Measurements from ENCODE around the gene DEPDC1.
"Not testable (repeated sequence)": the region's sequence is repeated elsewhere in the genome, so short reads cannot be mapped to it uniquely, and the experiment has no call there.

The DEPDC1 gene

GRCh38 chr1:68496680-68497357 lies at the start of gene DEPDC1:
TSS of gene DEPDC1 (minus strand) at chr1:68497082. CDS start at chr1:68496999, 83 bp downstream.
- peak; percentile 96 for FAIRE-seq

- FAIRE-seq, result no peak
Observed at GRCh38 chr1:68544651-68545050, 47.8 kb upstream of the DEPDC1 start.

- no peak for FAIRE-seq
Observed at GRCh38 chr1:68542586-68542985, 45.7 kb upstream of the DEPDC1 start.

- FAIRE-seq, result no peak
Observed at GRCh38 chr1:68538941-68539340, 42.1 kb upstream of the DEPDC1 start.

GRCh38 chr1:68528243-68528642 lies 31.4 kb upstream of the DEPDC1 start:
- no peak for FAIRE-seq

GRCh38 chr1:68525781-68526180 lies 28.9 kb upstream of the DEPDC1 start:
- FAIRE-seq, result no peak

- no peak for FAIRE-seq
Observed at GRCh38 chr1:68521286-68521685, 24.4 kb upstream of the DEPDC1 start.

GRCh38 chr1:68516066-68516465 lies 19.2 kb upstream of the DEPDC1 start:
- no peak for FAIRE-seq

GRCh38 chr1:68511254-68511653 lies 14.4 kb upstream of the DEPDC1 start:
- FAIRE-seq, result peak; percentile 96

GRCh38 chr1:68506386-68506785 lies 9.5 kb upstream of the DEPDC1 start:
- no peak for FAIRE-seq

GRCh38 chr1:68503085-68503484 lies 6.2 kb upstream of the DEPDC1 start:
- no peak for FAIRE-seq

GRCh38 chr1:68497358-68497698 lies 446 bp upstream of the DEPDC1 start:
- FAIRE-seq, result no peak

- no peak for FAIRE-seq
Observed at GRCh38 chr1:68495968-68496679, 758 bp downstream of the DEPDC1 start.

- no peak for FAIRE-seq
Observed at GRCh38 chr1:68495532-68495931, 1.4 kb downstream of the DEPDC1 start.

GRCh38 chr1:68493193-68493592 lies 3.7 kb downstream of the DEPDC1 start:
- no peak for FAIRE-seq

GRCh38 chr1:68492255-68492654 lies 4.6 kb downstream of the DEPDC1 start:
- not testable (repeated sequence) for FAIRE-seq

GRCh38 chr1:68490046-68490651 lies 6.7 kb downstream of the DEPDC1 start:
- FAIRE-seq, result no peak

- FAIRE-seq, result peak; percentile 92
Observed at GRCh38 chr1:68485431-68486022, 11.4 kb downstream of the DEPDC1 start.

GRCh38 chr1:68484618-68485017 lies 12.3 kb downstream of the DEPDC1 start:
- no peak for FAIRE-seq

GRCh38 chr1:68481041-68481440 lies 15.8 kb downstream of the DEPDC1 start:
- FAIRE-seq, result no peak

GRCh38 chr1:68479501-68479900 lies 17.4 kb downstream of the DEPDC1 start:
- no peak for FAIRE-seq

GRCh38 chr1:68478662-68479061 lies 18.2 kb downstream of the DEPDC1 start:
- no peak for FAIRE-seq

- peak; percentile 95 for FAIRE-seq
Observed at GRCh38 chr1:68476626-68477025, 20.3 kb downstream of the DEPDC1 start.

- no peak for FAIRE-seq
Observed at GRCh38 chr1:68473060-68473459, 23.8 kb downstream of the DEPDC1 start.
